GF-D8 (cell line): ENCODE results near the gene USP37.

Experiments used
- DNase-seq: peaks from one replicate; lab custom pipeline; 2025; lab: John Stamatoyannopoulos, UW

USP37 gene, protein sequence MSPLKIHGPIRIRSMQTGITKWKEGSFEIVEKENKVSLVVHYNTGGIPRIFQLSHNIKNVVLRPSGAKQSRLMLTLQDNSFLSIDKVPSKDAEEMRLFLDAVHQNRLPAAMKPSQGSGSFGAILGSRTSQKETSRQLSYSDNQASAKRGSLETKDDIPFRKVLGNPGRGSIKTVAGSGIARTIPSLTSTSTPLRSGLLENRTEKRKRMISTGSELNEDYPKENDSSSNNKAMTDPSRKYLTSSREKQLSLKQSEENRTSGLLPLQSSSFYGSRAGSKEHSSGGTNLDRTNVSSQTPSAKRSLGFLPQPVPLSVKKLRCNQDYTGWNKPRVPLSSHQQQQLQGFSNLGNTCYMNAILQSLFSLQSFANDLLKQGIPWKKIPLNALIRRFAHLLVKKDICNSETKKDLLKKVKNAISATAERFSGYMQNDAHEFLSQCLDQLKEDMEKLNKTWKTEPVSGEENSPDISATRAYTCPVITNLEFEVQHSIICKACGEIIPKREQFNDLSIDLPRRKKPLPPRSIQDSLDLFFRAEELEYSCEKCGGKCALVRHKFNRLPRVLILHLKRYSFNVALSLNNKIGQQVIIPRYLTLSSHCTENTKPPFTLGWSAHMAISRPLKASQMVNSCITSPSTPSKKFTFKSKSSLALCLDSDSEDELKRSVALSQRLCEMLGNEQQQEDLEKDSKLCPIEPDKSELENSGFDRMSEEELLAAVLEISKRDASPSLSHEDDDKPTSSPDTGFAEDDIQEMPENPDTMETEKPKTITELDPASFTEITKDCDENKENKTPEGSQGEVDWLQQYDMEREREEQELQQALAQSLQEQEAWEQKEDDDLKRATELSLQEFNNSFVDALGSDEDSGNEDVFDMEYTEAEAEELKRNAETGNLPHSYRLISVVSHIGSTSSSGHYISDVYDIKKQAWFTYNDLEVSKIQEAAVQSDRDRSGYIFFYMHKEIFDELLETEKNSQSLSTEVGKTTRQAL

DNA sequence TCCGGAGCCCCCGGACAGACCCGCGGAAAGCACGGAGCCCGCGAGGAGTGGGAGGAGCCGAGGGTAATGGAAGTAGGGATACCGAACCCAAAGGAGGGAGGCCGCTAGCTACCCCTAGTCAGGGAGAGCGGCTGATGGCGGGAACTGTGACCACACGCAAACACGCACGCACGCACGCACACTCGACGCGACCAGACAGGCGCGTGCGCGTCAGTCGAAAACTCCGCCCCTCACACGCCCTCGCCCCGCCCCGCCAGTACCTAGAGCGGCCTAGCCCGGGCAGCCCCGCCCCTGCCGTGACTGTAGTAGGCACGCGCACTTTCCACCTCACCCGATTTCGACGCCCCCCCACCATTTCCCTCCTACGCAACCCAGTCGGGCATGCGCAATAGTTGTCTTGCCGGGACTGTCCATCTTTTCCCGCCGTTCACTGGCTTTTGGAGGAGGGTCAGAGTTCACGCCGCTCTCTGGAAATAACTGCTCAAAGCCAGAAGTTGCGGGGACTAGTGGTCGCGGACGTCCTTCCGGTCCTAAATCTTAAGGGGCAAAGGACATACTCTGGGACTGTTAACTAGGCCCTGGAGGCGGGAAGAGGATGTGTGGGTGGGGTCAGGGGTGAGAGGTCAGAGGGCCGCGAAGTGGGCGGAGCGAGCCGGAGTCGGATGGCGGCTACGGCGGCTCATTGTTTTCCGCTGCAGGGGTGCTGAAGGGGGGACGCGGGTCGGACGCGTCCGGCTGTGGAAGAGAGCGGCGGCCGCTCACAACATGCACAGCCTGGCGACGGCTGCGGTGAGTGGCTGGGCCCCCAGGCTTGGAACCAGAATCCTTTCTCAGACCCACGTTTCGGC lies at the start of gene USP37, which contains the start of gene CNOT9:
TSS of gene USP37 (minus strand) at position 162 of the 848 bp plus-strand sequence. CDS start 9,698 bp downstream, outside the sequence.
TSS of gene CNOT9 (plus strand) at position 650 of the 848 bp plus-strand sequence. CDS start at position 766, 116 bp downstream.
- DNase-seq: peak; percentile 95

DNA sequence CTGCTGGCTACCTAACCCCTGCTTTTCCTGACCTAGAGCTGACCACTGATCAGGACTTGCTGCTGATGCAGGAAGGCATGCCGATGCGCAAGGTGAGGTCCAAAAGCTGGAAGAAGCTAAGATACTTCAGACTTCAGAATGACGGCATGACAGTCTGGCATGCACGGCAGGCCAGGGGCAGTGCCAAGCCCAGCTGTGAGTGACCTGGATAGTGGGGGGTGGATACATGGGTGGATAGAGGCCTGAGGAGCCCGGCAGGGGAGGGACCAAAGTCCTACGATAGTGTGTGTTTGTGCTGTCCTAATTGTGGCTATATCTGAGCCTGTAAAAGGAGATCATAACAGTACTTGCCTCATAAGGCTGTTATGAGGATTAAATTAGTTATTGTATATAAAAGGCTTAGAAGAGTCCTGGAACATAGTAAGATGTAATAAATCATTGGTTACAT lies 47.7 kb upstream of the USP37 start:
- no peak for DNase-seq

DNA sequence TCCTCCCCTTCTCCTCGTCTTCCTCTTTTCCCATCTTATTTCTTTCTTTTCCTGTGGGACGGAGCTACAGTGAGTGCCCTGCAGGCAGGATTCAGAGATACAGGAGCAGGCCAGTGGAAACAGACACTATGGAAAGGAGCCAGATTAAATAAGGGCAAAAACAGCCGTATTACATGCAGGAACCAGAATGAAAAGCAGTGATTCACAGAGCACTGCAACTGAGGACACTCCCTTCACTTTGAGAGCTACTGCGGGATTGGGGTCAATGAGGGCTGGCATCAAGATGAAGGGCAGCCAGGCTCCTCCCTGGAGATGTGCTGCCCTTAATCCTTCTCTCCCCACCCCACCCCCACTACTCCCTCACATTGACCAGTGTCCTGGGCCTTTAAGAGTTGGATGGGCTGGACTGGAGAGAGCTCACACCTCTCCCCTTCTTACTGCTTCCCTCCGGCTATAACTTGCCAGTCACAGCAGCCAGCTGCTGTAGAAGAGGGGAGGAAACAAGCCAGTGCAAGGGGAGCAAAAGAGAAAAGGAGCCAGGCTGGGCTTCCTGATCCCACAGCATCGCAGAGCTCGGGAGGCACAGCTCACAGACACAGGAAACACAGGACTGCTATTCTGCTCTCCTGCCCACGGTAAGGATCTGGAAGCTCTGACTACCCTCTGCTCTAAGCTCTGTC lies 39.4 kb upstream of the USP37 start, which contains the start of gene PLCD4:
TSS of gene PLCD4 (plus strand) at position 464 of the 680 bp plus-strand sequence. CDS start 7,841 bp downstream, outside the sequence.
- no peak for DNase-seq

DNA sequence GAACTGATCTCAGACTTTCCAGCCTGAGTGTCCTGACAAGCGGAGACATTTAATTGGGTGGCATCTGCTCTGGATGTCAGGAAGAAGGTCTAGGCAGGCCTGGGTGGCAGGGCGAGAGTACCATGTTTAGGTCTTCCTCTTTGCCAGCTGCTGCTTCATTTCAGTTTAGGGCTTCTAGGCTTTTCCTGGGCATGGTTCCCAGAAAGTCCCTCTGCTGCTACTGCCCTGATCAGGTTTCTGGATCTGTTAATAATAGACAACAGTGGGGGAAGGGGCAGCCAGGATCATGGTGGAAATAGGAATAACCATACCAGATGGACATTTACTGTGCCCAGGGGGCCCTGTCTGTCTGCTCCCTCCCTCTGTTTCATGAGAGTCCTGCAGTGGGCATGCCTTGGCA lies 37.3 kb upstream of the USP37 start:
- no peak for DNase-seq

DNA sequence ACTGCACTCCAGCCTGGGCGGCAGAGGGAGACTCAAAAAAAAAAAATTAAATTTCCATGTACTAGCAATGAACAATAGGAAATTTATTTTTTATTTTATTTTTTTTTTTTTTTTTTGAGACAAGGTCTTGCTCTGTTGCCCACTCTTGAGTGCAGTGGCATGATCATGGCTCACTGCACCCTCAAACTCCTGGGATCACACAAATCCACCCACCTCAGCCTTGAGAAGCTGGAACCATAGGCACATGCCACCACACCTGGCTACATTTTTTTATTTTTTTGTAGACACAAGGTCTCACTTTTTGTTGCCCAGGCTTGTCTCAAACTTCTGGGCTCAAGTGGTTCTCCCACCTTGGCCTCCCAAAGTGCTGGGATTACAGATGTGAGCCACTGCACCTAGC lies 17.4 kb upstream of the USP37 start:
- no peak for DNase-seq

DNA sequence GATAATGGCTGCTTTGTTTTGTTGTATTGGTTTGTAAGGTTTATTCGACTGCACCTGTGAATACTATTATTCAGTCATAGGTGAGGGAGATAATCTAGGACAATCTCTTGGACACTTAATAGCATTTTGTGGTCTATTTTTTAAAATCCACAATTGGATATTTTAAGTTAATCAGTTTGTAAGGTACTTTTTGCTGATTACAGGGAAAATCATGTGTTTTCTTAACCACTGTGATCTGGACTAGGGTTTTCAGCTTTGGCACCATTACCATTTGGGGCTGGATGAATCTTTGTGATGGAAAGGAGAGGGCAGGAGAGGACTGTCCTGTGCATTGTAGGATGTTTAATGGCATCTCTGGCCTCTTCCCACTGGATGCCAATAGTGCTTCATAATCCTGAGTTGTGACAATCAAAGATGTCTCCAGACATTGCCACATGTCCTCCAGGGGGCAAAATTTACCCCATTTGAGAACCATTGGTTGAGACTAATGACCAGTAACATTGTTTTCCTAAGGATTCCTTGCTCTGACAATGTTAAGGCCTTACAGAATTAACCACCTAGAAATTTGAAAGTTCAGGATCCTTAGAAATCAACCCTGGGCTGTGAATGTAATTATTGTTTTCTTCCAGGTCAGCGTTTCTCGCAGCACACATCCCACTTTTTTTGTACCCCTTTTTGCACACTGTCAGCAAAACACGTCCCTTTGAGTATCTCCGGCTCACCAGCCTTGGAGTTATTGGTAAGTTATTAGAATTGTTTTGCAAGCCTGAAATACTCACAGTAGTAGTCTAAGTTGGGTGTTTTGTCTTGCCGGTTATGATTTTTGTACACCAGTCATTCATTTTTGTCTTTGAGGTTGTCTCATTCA lies 16.1 kb upstream of the USP37 start:
- no peak for DNase-seq

DNA sequence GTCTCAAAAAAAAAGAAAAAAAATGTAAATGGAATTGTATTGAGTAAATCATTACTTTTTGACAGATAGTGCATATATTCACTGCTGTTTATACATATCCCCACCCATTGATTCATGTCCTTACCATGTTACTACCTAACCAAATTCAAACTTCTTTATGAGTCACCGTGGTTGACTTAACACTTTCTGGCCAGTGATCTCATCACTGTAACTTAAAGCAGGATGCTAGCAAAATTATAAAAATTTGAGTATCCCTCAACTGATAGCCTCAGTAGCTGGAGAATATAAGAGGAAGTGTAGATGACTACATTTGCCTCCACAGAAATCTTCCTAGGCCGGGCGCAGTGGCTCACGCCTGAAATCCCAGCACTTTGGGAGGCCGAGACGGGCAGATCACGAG lies 13.9 kb upstream of the USP37 start:
- no peak for DNase-seq

DNA sequence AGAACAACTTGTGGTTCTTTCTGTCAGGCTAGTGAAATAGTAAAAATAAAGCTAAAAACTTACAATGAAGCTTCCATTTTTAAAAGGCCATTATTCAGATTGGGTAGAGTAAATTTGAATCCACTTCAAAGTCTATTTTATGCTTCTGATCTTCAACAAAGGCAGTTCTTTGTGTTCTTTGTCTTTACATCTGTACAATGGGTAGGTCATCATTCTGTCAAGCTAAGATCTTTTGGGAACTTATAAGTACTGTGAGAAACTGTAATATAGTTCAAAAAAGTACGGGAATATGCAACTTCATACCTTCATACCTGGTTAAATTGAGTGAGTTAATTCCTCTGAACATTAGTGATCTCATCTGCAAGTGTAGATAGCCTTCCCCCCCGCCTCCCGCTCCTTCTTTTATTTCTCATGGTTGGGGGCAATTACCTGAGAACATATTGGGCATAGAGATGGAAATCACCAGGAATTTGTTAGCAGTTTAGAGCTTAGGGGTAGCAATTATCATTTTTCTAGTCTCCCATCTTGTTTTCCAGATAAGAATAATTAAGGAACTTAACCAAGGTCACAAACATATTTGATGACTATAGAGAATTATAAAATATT lies 10.2 kb upstream of the USP37 start:
- DNase-seq: no peak

DNA sequence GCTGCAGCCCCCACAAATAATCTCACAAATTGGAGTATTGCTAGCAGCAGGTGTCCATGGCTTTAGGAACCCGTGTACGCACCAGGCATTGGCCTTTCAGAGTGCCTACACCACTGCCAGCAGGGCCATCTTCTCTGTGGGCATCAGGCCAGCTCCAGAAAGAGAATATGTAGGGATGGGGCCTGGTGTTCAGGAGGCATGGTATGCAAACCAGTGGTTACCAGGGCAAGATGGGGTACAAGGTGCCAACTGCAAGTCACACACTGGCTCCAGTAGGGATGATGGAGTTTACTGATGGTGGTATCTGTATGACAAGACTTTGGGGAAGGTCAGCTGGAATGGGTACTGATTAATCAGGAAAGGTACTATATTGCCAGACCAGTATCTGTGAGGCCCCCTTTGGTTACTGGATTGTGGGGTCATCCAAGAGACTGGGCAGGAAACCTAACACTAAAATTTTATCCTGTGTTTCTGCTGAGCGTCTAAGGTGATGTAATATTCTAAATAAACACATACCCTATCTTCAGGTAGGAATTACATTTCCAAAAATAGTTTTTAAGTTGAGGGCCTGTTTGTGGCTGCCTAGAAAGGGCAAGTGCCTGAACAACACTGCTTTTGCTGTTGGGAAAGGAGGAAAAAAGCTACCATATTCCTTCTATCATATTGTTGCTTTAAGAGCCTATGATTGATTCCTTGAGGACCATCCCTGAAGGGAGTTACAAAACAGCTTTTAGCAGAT lies 9.5 kb upstream of the USP37 start:
- DNase-seq: no peak

DNA sequence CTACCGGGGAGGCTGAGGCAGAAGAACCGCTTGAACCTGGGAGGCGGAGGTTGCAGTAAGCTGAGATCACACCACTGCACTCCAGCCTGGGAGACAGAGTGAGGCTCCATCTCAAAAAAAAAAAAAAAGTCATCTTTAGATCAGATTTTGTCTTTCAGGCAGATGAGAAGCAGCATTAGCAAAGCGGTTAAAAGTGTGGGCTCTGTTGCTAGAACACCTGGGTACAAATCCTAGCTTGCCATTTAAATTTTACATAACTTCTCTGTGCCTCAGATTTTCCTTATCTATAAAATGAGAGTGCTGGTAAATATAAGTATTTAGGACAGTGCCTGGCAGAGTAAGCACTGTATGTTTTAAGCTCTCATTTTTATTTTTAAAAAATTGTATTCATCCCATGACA lies 8.7 kb upstream of the USP37 start:
- DNase-seq: no peak

DNA sequence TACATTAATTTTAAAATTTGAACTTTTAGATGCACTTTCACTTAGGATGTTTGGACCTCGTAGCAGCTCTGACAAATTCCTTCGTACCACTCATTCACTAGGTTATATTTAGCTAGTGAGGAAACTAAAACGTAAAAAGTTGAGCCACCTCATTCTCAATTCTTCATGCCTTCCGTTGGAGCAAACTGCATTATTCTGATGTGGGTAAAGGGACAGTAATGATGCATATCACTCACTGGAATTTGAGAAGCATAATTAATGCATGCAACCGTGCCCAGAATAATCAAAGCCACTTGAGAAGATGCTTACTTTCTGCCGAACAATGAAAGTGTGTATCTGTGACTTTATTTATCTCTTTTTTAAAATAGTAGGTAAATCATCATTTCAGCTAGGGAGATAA lies 2.7 kb upstream of the USP37 start:
- DNase-seq: no peak

DNA sequence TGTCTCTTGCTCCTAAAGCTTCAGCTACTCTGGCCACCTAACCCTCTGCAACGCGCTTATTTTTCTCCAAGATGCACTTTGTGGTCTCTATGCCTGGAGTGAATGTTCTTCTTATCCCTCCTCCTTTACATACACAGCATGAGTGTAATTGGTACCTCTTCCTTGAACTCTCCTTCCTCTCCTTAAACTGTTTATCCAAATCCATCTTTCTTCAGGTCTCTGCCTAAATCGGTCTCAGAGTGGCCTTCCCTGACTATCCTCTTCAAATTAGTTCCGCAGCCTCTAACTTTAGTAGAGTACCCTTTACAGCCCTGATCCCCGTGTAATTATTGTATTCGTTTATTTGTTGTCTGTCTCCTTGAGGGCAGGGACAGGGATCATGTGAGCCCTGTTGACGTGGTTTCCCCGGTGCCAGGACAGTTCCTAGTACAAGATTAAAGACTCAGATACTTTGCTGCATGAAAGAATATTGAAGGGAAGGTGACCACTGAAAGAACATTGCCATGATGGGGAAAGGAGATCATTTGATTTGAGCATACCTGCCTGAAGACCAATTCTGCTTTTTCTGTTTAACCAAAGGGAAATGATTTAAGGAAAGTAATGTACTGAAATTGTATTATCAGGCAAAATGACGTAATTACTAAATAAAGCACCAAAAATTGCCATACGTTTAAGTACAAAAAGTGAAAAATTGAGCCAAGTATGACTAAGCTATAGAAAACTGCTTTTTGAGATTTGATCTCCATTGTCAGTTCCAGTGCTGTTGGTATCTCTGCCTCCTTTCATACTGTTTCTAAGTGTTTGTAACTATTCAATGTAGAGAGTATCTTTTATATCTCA lies 1.7 kb upstream of the USP37 start:
- DNase-seq: no peak

DNA sequence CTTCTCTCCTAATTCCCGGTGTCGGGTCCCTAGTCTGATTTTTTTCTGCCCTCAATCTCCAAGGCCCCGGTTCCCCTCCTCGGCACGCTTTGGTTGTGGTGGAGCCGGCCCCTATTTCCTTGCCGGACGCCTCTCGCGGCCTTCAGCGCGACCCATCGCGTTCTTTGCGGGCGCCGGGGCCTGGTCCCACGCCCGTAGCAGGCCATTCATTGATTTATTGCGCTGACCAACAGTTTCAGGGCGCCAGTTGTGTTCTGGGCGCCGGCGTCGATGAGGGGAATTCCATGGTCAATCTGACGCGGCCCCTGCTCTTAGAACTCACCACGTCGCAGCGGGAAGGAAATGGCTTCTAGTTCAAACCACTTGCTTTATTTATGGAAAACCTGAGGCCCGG lies 884 bp upstream of the USP37 start:
- DNase-seq: no peak

DNA sequence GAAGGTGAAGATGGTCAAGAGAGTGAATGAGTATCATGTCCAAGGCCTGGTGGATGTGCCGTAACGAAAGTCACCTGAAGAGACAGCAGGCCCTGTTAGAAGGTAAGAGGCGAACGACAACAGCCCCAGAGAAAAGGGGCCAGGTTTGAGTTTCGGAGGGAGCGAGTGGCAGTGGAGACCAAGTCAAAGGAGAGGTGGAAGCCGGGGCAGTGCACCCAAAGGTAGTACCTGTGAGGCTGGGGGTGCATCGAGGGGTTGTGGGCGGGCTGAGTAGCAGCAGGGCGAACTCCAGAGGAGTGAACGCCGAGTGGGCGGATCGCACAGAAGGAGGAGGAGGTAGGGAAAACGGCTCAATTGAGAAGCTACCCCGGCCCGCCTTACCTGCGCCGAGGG lies 358 bp downstream of the USP37 start:
- DNase-seq: no peak

DNA sequence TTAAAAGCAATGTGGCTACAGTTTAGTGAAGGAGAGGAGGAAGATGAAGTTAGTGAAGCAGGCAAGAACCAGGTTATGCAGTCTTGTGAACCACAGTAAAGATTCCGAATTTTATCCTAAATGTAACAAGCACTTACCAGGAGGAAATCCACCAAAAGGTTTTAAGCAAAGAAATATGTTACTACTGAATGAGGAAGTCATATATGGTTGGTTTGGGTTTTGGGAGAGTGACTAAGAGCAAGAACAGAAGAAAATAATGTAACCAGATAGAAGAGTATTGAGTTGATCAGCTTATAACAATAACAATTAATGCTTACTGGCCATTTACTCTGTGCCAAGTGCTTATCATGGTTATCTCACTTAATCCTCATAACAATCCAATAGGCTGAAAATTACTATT lies 1.9 kb downstream of the USP37 start:
- DNase-seq: no peak

DNA sequence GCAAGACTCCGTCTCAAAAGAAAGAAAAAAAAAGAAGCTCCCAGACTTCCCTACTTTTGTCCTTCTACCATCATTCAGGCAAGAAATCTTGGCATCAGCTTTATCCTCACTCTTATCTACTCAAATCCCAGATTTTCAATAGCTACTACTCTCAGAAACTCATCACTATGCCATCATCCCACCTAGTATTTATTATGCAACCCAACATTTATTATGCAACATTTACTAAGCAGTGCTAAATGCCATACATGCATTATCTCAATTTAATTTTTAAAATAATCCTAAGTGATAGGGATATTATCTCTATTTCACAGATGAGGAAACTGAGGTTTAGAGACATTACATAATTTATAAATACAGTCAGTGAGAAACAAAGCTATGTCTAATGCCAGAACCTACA lies 4.1 kb downstream of the USP37 start:
- DNase-seq: no peak

DNA sequence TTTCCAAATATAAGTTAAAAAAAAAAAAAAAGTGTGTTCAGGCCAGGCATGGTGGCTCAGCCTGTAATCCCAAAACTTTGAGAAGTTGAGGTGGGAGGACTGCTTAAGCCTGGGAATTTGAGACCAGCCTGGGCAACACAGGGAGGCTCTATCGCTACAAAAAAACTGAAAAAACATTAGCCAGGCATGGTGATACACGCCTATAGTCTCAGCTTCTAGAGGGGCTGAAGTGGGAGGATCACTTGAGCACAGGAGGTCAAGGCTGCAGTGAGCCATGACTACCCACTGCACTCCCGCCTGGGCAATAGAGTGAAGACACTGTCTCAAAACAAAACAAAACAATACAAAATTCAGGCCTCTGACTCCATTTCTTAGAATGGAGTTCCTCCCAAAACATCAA lies 9.2 kb downstream of the USP37 start:
- DNase-seq: no peak

DNA sequence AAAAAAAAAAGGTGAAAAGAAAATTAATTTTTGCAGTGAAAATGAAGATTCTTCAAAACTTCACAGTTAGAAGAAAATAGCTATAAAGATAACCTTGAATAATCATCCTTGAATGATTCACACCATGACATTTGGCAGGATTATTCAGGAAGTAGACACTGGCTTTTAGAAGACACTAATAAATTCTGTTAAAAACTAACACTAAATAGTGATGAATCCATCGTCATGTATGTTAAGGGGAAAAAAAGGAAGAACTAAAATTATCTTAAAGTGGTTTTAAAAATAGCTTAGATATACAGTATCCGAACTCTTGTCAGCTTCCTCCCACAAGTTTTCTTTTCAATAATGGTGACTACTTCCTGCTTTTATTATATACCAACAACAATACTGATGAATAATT lies 10.2 kb downstream of the USP37 start:
- no peak for DNase-seq
